ENCODE data around the gene CEP128. TPM values are rescaled to one million over a fixed set of nuclear protein-coding genes. Genes with fewer than 3 reads are reported as not detected.

CEP128 gene
- polyA plus RNA-seq, 1 of the 3 experiments (the other 2 are of a cell fraction), result 1.2 TPM

DNA sequence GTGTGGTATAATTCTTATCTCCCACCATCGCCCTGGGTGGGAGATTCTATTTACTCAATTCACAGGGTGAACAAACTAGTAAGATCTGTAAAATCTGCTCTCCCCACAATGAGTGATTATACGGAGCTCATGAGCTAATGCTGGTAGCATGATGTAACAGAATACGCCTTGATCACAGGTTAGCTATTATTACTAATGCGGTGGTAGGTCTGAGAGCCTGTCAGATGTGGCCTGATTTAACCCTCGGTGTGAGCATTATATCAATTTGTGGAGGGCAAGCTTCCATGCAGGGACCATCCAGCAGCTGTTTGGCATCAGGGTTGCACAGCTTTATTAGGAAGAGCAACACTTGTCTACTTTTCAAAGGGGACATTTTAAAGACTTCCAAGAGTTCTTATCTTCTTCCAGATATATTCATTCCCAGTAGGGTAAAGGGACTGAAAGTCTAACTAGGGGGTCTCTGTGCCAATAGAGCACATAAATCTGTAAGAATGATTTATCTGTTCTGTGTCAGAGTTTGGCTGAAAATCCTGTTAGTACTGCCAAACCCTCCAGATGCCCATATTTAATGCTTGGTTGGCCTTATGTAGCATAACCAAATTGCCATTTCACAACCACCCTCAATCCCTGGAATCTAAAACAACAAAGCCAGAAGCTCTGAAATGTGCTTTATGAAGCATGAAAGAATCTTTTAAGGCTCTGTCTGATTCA lies 32.5 kb upstream of the CEP128 start:
- Histone ChIP-seq H3K27me3 (ENCODE audit: insufficient read depth) (0 out of 2 replicates have a peak, but pooled peaks cover 5% of the 10 kb centered on the region), H2AFZ (ENCODE audit: low read depth) (no peak overlapping the region), H3K9ac (no peak overlapping the region), H3K4me1 (ENCODE audit: control insufficient read depth in 1 of 2, insufficient read depth in 2 of 2, low read depth in 1 of 2, low read length in 1 of 2) (no peaks in the 10 kb centered on the region; a peak in 1 of 4 replicates), H3K27ac (ENCODE audit: low read depth in 2 of 2, low read length in 1 of 2) (no peak overlapping the region), H3K79me2 (ENCODE audit: insufficient read depth) (no peaks in the 10 kb centered on the region), H4K20me1 (ENCODE audit: insufficient read depth) (no peaks in the 10 kb centered on the region), H3K4me3 (ENCODE audit: low read depth in 2 of 2, low read length in 1 of 2) (no peak overlapping the region), H3K4me2 (no peak overlapping the region), H3F3A (replicated peaks; ENCODE audit: insufficient read depth) (no peaks in the 10 kb centered on the region), H3K9me3 (no peaks in the 10 kb centered on the region), H3K36me3 (replicated peaks in 1 of 2; ENCODE audit: control insufficient read depth in 1 of 2, insufficient read depth in 2 of 2, low read length in 1 of 2) (no peaks in the 10 kb centered on the region), H3K9me2 (no peaks in the 10 kb centered on the region)
- no peak for DNase-seq
- ChIA-PET POLR2A (no interaction called here), CTCF (interaction anchor here (0.9 to 3.3 kb wide), 4 partner anchors 13 to 190 kb away, joined by 3 to 17 read pairs (median 7); partner anchors contain the start of gene TSHR)
- 20% methylated on average over 5 of the region's 5 CpGs for WGBS (ENCODE audit: low lambda C conversion rate)
- TF ChIP-seq CHD2 (IDR thresholded peaks at IDR 0.05; ENCODE audit: low read length, partially characterized antibody) (no peak), TEAD4 (IDR thresholded peaks at IDR 0.05; ENCODE audit: borderline replicate concordance, insufficient read depth) (no peak), REST (IDR thresholded peaks at IDR 0.05; ENCODE audit: low read depth, low read length) (no peak), EP300 (IDR thresholded peaks at IDR 0.05; ENCODE audit: borderline replicate concordance in 1 of 2, low read depth in 1 of 2, low read length in 1 of 2) (no peak), TAF1 (IDR thresholded peaks at IDR 0.05; ENCODE audit: borderline replicate concordance, low read depth, low read length) (no peak)

GRCh38 chr14:80965037-80965436 lies 23.5 kb upstream of the CEP128 start:
- H3K4me1 ChIP-seq (ENCODE audit: control insufficient read depth in 1 of 2, insufficient read depth in 2 of 2, low read depth in 1 of 2, low read length in 1 of 2), result no peaks in the 10 kb centered on the region
- POLR2A ChIA-PET, result no interaction called here
- no peaks in the 10 kb centered on the region for H3K9me2 ChIP-seq
- WGBS (ENCODE audit: low lambda C conversion rate), result 9% methylated on average over 5 of the region's 5 CpGs
- no peak overlapping the region for H2AFZ ChIP-seq (ENCODE audit: low read depth)
- H3F3A ChIP-seq (replicated peaks; ENCODE audit: insufficient read depth), result no peaks in the 10 kb centered on the region
- H3K4me2 ChIP-seq, result no peak overlapping the region
- no peaks in the 10 kb centered on the region for H3K9me3 ChIP-seq
- H3K36me3 ChIP-seq (replicated peaks in 1 of 2; ENCODE audit: control insufficient read depth in 1 of 2, insufficient read depth in 2 of 2, low read length in 1 of 2), result no peaks in the 10 kb centered on the region
- H3K79me2 ChIP-seq (ENCODE audit: insufficient read depth), result no peaks in the 10 kb centered on the region
- CTCF ChIA-PET, result interaction anchor here (1.8 kb wide), 1 partner anchor 10 kb away, joined by 5 read pairs; the partner anchor contains the start of gene TSHR
- H3K4me3 ChIP-seq (ENCODE audit: low read depth in 2 of 2, low read length in 1 of 2), result no peak overlapping the region
- no peaks in the 10 kb centered on the region for H4K20me1 ChIP-seq (ENCODE audit: insufficient read depth)
- TF ChIP-seq, protein P1, sequence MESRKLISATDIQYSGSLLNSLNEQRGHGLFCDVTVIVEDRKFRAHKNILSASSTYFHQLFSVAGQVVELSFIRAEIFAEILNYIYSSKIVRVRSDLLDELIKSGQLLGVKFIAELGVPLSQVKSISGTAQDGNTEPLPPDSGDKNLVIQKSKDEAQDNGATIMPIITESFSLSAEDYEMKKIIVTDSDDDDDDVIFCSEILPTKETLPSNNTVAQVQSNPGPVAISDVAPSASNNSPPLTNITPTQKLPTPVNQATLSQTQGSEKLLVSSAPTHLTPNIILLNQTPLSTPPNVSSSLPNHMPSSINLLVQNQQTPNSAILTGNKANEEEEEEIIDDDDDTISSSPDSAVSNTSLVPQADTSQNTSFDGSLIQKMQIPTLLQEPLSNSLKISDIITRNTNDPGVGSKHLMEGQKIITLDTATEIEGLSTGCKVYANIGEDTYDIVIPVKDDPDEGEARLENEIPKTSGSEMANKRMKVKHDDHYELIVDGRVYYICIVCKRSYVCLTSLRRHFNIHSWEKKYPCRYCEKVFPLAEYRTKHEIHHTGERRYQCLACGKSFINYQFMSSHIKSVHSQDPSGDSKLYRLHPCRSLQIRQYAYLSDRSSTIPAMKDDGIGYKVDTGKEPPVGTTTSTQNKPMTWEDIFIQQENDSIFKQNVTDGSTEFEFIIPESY (IDR thresholded peaks at IDR 0.05; ENCODE audit: borderline replicate concordance, low read depth), result no peak
- no peak for TF ChIP-seq MAX (IDR thresholded peaks at IDR 0.05; ENCODE audit: low read depth)
- TF ChIP-seq TCF12 (IDR thresholded peaks at IDR 0.05), result no peak
- no peak for TF ChIP-seq REST (IDR thresholded peaks at IDR 0.05; ENCODE audit: low read depth, low read length)
- TF ChIP-seq CTCF (IDR thresholded peaks at IDR 0.05), result no peak
- no peak for TF ChIP-seq CHD2 (IDR thresholded peaks at IDR 0.05; ENCODE audit: low read length, partially characterized antibody)
- no peak for TF ChIP-seq GATA2 (CRISPR knock-in tag; IDR thresholded peaks at IDR 0.05)
- H3K27ac ChIP-seq (ENCODE audit: low read depth in 2 of 2, low read length in 1 of 2), result no peak overlapping the region
- no peak for DNase-seq
- H3K27me3 ChIP-seq (ENCODE audit: insufficient read depth), result 0 out of 2 replicates have a peak, but pooled peaks cover 10% of the 10 kb centered on the region
- no peak overlapping the region for H3K9ac ChIP-seq

All from SK-N-SH (cell line).